GM18519 (cell line): ENCODE results near the gene ANO9.
"Not testable (repeated sequence)": the region's sequence is repeated elsewhere in the genome, so short reads cannot be mapped to it uniquely, and the experiment has no call there.

Source experiments
- ATAC-seq: cut with Tn5 transposase; IDR thresholded peaks from one replicate; pipeline ENCODE4 v1.9.1; 2021; ENCODE audit warnings: mild to moderate bottlenecking, moderate library complexity; ENCODE audit not compliant: unreplicated experiment, low FRiP score

ANO9 gene

DNA sequence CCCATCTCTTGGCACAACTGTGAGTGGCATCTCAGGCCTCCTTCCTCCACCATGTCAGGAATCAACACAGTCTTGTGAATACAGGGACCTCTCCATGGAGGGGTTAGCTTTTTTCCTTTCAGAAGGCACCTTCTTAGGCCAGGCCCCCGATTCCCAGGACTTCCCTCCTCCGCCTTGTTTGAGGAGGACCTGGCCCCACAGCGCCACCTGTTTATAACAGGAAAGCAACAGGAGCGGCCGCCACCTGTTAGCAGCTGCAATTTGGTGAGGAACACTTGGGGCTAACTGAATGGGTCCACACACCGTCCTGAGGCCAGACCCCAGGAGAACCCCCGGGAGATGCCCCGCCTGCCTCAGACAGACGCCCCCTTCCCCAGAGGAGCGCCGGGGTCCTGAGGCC is 51.6 kb downstream of the ANO9 start:
- ATAC-seq: no peak

DNA sequence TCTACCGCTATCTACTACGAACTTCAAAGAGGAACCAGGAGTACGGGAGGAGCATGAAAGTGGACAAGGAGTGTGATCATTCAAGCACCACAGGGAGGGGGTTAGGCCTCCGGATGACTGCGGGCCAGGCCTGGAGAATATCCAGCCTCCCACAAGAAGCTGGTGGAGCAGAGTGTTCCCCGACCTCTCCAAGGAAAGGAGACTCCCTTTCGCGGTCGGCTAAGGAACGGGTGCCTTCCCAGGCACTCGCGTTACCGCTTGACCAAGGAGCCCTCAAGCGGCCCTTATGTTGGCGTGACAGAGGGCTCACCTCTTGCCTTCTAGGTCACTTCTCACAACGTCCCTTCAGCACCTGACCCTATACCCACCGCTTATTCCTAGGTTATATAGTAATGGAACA is 52.4 kb downstream of the ANO9 start:
- ATAC-seq: not testable (repeated sequence)

DNA sequence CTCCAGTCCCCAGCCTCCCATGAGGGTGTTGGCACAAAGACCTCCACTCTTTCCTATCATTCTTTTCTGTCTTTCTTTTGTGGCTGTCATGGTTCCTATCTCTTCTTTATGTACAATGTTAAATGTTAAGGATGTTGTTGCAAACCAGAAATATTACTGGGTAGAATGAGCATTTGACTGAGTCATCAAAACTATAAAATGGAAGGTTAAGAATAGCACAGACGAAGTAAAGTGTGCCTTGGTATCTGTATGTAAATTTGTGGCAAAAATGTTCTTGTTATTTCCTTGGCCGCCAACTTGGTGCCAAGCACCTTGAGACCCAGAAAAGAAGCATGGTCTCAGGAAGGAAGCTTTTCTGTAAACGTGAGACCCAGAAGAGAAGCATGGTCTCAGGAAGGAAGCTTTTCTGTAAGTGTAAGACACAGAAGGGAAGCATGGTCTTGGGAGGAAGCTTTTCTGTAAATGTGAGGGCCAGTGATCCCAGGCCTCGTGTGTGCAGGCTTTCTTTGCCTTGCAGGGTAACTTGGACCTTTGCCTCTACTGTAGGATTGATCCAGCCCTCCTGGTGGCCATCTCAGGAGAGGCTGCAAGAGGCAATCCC is 54.5 kb downstream of the ANO9 start:
- ATAC-seq: no peak

DNA sequence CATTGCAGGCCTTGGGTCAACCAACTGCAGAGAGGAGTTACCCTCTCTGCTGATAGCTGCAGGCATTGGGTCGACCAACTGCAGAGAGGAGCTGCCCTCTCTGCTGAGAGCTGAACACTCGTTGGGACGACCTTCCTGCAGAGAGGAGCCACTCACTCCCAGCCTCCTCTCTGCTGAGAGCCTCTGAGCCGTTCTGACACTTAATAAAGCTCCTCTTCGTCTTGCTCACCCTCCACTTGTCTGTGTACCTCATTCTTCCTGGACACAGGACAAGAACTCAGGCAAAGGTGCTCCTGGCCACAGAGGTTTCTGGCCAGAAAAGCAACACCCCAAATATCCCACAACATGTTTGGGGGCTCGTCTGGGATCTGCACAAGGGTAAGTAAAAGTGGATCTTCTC is 55.3 kb downstream of the ANO9 start:
- ATAC-seq: no peak

DNA sequence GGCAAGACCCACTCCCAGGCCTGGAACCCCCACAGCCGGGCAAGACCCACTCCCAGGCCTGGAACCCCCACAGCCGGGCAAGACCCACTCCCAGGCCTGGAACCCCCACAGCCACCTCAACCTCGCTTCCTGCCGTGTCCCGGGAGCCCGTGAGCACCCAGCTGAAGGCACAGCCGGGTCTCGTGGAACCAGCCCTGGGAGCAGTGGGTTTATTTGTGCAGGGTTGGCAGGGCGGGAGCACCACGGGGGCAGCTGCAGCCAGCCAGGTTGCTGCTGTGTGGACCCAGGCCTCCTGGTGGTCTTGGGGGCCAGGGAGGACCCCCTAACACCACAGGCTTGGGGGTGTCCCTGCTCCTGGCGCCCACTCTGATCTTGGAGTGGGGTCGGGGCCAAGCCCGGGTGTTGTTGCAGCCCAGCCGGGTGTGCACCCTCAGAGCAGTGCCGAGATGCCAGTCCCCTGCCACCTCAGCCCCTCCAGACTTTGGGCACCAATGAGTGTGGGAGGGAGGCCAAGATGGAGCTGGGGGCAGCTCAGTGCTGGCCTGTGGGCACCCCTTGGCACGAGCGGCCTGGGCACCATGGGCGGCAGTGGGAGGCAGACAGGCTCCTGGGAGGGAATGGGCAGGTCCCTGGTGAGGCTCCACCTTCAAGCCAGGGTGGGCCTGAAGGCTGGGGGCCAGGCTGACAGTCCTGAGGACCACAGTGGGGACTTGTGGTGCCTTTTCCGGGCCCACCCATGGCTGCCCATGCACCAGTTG is 56.0 kb downstream of the ANO9 start:
- no peak for ATAC-seq

DNA sequence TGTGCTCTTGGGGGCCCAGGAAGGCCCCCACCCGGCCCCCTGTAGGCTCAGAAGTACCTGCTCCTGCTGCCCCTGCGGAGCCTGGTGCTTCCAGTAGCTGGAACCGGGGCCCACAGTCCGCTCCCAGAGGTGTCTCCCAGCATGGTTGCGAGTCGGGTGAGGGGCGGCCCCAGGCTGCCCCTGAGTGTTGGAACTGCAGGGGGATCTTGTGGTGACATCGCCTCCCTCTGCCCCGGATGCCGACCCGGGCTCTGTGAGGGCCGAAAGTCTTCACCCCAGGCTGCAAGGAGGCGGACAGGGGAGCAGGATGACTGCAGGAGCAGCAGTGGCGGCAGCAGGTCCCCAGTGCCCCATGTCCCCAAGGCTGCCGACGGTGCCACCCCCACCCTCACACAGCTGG is 57.3 kb downstream of the ANO9 start:
- no peak for ATAC-seq

DNA sequence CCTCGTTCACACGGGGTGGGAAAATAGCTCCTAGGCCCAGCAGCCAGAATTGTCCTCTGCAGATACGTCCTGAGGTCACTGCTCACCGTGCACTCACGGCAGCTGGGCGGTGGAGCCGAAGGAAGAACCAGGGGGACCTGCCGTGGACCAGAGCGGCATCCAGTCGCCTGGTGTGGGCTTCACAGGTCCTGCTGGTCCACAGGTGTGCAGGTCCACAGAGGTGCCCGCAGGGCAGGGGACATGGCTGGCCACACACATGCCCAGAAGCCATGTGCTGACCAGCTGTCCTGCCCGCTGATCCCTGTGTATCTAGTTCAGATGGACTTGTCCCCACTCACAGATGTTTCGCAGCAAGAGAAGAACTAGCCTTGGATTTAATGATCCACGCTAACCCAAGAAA is 58.4 kb downstream of the ANO9 start:
- ATAC-seq: no peak

DNA sequence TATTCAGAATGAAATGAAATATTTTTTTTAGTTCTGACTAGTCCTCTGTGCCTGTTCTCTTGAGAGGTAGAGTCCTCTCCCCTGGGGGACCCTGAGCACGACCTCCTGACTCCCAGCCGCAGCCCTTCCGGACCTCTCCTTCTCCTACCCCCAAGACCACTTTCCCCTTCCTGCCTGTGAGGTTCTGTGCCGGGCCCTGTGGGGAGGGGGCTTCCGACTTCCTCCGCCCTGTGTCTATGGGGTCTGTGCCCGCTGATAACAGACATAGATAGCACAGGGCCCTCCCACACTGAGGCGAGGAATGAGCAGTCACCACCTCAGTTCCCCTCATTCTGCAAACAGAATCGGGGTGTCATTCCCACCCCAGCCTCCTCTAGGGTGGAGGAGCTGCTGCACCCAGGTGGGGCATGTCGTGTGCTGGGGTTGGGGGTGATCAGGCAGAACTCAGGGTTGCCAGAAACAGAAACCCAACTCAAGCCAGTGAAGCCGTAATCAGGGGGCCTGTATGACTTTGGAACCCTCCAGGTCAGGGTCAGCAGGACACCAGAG is 59.7 kb downstream of the ANO9 start:
- ATAC-seq: no peak

DNA sequence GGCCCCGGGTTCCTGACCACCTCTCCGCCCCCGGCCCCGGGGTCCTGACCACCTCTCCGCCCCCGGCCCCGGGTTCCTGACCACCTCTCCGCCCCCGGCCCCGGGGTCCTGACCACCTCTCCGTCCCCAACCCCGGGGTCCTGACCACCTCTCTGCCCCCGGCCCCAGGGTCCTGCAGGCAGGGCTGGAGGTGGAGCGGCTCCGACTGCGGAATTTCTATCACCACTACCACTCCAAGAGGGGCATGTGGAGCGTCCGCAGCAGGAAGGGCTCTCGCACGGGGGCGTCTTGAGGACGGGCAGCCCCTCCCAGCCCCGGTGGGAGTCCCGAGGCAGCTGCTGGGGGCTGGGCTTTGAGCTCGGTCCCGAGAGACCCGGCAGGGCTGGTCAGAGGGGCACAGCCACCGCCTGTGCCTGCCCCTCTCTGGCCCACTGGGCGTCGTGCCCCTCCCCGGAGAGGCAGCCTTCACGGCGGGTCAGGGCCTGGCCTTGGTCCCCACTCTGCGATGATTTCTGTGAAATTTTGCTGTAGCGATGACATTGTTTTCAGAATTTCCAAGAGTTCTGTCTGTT is 60.2 kb downstream of the ANO9 start:
- ATAC-seq: no peak

DNA sequence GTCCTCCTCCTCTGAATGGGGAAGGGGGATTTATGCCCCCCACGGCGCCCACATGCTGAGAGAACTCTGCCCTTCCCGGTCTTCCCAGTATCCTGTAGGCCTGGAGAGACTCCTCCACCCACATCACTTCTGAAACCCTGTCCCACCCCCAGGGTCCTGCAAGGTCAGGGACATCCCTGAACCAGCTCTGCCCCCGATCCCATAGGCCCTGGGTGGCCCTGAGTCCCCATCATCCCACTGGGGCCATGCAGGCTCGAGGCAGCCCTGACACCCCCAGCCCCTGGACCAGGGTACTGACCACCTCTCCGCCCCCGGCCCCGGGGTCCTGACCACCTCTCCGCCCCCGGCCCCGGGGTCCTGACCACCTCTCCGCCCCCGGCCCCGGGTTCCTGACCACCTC is 60.8 kb downstream of the ANO9 start:
- no peak for ATAC-seq

DNA sequence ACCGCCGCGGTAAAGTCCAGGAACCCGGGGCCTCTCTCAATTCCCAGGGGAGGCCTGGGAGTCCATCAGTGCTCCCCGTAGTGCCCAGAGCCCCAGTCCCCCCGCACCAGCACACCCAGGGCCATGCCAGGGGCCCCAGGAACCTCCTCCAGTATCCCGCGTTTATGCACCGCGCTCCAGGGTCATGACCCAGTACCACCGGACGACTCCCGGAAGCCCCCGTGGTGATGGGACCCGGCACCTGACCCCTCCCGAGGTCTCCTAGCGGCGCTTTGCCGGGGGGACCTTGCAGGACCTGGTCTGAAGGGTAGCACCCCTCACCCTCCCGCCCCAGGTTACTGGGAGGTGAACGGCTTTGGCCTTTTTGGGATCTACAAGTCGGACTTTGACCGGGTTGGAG is 61.3 kb downstream of the ANO9 start:
- no peak for ATAC-seq

DNA sequence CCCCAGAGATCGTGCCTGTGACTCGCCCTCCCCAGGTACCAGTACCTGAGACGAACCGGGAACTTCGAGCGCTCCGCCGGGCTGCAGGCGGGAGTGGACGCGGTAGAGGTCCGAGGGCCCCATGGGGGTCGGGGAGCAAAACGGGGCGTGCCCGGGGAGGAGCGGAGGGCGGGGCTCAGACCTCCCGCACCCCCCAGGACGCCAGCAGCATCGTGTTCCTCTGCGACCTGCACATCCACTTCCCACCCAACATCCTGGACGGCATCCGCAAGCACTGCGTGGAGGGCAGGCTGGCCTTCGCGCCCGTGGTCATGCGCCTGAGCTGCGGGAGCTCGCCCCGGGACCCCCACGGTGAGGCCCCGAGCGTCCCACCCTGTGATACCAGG is 61.7 kb downstream of the ANO9 start:
- no peak for ATAC-seq

DNA sequence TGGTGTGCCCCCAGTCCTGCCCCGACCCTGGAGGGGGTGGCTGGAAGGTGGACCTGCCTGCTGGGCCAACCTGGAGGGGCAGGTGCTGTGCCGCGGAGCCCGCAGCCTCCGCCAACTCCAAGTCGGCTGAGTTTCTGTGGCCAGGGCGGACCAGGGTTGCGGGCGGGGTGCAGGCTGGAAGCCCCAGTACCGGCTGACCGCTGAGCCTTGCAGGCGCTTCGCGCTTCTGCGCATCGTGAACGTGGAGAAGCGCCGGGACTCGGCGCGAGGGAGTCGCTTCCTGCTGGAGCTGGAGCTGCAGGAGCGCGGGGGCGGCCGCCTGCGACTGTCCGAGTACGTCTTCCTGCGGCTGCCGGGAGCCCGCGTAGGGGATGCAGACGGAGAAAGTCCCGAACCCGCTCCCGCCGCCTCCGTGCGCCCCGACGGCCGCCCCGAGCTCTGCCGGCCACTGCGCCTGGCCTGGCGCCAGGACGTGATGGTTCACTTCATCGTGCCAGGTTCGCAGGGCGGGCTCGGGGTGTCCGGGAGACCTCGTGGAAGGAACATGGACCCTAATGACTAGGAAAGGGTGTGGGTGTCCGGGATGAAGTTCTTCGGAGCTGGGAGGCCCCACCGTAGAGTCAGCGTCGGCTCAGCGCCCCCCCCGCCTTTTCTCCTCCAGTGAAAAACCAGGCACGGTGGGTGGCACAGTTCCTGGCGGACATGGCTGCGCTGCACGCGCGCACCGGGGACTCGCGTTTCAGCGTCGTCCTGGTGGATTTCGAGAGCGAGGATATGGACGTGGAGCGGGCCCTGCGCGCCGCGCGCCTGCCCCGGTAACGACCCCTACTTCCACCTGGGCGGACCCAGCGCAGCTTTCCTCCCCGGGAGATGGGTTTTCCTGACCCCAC is 62.4 kb downstream of the ANO9 start:
- ATAC-seq: no peak

DNA sequence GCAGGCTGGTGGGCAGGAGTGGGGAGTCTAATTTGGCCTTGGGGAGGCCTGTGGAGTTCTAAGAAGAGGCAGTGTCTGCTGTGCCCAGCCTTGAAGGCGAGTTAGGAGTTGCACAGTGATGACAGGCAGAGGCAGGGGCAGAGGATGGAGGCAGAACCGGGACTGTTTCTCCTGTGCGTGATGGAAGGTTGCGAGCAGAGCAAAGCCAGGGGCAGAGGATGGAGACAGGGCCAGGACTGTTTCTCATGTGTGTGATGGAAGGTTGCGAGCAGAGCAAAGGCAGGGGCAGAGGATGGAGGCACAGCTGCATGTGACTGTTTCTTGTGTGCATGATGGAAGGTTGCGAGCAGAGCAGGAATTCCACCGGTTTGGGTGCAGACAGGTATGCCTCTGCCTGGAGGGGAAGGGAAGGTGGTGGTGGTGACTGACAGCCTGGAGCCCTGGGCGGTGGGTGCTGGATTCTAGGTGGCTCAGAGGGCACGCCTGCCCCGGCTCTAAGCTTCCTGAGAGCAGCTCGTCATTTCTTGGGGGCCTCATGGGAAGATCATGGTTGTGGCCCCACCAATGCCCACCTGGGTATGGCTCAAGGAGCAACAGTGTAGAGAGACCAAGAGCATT is 63.8 kb downstream of the ANO9 start:
- ATAC-seq: no peak

DNA sequence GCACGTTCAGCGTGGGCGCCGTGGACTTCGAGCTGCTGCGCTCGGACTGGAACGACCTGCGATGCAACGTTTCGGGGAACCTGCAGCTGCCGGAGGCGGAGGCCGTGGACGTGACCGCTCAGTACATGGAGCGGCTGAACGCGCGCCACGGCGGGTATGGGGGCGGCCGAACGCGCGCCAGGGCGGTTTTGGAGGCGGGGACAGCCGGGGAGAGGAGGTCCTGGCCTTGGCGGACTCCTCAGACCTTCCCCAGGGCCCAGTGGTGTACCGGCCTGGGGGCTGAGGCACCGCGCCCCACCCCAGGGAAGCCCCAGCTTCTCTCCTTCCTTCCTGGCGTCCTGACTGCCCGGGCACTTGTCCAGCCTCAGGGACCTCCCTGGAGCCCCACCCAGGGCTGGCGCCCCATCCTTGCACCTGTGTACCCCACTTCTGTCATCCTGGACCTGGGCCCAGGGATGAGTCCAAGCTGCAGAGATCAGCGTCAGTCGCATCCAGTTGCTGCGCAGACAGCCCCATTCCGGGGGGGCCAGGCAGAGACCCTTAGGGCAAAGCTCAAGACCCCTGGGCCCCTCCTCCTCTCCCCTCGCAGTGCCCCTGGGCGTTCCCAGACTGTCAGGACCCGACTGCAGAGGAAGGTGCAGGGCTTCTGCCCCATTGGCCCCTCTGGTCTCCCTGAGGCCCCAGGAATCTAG is 64.5 kb downstream of the ANO9 start:
- no peak for ATAC-seq

DNA sequence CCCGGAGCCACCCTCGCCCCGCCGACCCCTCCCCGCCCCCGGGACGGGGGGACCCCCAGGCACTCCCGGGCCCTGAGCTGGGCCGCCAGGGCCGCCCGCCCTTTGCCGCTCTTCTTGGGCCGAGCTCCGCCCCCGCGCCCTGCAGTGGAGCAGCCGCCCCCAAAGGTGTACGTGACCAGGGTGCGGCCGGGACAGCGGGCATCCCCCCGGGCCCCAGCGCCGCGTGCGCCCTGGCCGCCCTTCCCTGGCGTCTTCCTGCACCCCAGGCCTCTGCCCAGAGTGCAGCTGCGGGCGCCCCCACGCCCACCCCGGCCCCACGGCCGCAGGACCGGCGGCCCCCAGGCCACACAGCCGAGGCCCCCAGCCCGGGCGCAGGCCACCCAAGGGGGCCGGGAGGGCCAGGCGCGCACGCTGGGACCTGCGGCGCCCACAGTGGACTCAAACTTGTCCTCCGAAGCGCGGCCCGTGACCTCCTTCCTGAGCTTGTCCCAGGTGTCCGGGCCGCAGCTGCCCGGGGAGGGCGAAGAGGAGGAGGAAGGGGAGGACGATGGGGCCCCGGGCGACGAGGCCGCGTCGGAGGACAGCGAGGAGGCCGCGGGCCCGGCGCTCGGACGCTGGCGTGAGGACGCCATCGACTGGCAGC is 65.2 kb downstream of the ANO9 start:
- ATAC-seq: no peak

DNA sequence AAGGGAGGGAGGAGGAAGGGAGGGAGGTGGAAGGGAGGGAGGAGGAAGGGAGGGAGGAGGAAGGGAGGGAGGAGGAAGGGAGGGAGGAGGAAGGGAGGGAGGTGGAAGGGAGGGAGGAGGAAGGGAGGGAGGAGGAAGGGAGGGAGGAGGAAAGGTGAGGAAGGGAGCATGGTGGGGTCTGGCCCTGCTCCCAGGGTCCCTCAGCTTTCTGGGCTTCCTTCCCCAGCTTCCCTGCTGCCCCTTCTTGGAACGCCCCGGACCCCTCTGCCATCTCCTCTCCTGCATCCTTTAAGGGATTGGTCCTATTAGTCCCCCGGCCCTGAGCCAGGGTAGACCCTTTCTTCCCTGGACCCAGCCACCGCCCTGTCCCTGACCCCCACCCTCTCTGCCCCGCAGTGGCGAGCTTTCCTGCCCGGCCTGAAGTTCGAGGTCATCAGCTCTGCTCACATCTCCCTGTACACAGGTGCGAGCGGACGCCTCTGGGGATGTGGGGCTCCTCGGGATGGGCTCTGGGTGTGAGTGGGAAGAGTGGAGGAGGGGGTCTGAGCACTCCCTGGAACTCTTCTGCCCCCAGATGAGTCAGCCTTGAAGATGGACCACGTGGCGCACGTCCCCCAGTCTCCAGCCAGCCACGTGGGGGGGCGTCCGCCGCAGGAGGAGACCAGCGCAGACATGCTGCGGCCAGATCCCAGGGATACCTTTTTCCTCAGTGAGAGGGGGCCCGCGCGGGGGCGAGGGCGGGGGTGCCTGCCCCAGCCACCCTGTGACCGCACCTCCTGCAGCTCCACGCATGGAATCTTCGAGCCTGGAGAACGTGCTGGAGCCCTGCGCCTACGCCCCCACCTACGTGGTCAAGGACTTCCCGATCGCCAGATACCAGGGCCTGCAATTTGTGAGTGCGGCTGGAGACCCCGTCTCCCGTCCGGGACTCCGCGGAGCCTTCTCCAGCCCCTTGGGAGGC is 66.5 kb downstream of the ANO9 start:
- ATAC-seq: no peak
